LHCN-M2 (cell line): ENCODE measurements around the gene EXOC3. TPM values are rescaled to one million over a fixed set of nuclear protein-coding genes. Genes with fewer than 3 reads are reported as not detected.

Source experiments
- total RNA-seq: library from RNA; depleted of rRNA; stranded (reverse); fragments of >200 nt; gene quantifications from 2 replicates; pipeline ENCODE4 v1.2.3, GENCODE V29; 2014; rRNA removed

The EXOC3 gene
- total RNA-seq, 1 experiment from 2014 or later: 30.6 TPM

Other genes starting within 250 kb of the EXOC3 start
- gene CCDC127, start 225.0 kb upstream of the EXOC3 start, total RNA-seq: 5.0 and 6.2 TPM in 2 replicates
- gene SDHA, start 224.9 kb upstream of the EXOC3 start, total RNA-seq: 72.8 and 78.4 TPM in 2 replicates
- 104 and 112 TPM in 2 replicates for gene PDCD6, start 171.5 kb upstream of the EXOC3 start, total RNA-seq
- gene AHRR, start 121.5 kb upstream of the EXOC3 start, total RNA-seq: 43.2 and 52.0 TPM in 2 replicates
- gene SLC9A3, start 81.3 kb downstream of the EXOC3 start, total RNA-seq: 4.2 and 4.4 TPM in 2 replicates
- 8.0 and 10.5 TPM in 2 replicates for gene CEP72, start 169.2 kb downstream of the EXOC3 start, total RNA-seq